D721Med (cell line): ENCODE results near the gene PLEKHJ1.

ENCODE experiments used
- DNase-seq: peaks from one replicate; pipeline ENCODE4 v3.0.0; 2011; ENCODE audit warnings: low spot score; ENCODE audit not compliant: insufficient read length
- FAIRE-seq: peaks from 2 replicates; lab custom pipeline; 2011; peaks lifted over from hg19 to GRCh38; lab: Jason Lieb, UNC
- TF ChIP-seq, protein P1 (sequence below): IDR thresholded peaks from 2 replicates; pipeline ENCODE4 v1.5.1; 2012; ENCODE audit warnings: mild to moderate bottlenecking, control low read depth; ENCODE audit not compliant: insufficient read depth; ENCODE audit errors: missing control alignments

PLEKHJ1 gene

GRCh38 chr19:2240881-2241760 lies 5.0 kb upstream of the PLEKHJ1 start:
- DNase-seq (no peak), FAIRE-seq (no peak)
- TF ChIP-seq, protein P1, sequence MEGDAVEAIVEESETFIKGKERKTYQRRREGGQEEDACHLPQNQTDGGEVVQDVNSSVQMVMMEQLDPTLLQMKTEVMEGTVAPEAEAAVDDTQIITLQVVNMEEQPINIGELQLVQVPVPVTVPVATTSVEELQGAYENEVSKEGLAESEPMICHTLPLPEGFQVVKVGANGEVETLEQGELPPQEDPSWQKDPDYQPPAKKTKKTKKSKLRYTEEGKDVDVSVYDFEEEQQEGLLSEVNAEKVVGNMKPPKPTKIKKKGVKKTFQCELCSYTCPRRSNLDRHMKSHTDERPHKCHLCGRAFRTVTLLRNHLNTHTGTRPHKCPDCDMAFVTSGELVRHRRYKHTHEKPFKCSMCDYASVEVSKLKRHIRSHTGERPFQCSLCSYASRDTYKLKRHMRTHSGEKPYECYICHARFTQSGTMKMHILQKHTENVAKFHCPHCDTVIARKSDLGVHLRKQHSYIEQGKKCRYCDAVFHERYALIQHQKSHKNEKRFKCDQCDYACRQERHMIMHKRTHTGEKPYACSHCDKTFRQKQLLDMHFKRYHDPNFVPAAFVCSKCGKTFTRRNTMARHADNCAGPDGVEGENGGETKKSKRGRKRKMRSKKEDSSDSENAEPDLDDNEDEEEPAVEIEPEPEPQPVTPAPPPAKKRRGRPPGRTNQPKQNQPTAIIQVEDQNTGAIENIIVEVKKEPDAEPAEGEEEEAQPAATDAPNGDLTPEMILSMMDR, result no peak

DNA sequence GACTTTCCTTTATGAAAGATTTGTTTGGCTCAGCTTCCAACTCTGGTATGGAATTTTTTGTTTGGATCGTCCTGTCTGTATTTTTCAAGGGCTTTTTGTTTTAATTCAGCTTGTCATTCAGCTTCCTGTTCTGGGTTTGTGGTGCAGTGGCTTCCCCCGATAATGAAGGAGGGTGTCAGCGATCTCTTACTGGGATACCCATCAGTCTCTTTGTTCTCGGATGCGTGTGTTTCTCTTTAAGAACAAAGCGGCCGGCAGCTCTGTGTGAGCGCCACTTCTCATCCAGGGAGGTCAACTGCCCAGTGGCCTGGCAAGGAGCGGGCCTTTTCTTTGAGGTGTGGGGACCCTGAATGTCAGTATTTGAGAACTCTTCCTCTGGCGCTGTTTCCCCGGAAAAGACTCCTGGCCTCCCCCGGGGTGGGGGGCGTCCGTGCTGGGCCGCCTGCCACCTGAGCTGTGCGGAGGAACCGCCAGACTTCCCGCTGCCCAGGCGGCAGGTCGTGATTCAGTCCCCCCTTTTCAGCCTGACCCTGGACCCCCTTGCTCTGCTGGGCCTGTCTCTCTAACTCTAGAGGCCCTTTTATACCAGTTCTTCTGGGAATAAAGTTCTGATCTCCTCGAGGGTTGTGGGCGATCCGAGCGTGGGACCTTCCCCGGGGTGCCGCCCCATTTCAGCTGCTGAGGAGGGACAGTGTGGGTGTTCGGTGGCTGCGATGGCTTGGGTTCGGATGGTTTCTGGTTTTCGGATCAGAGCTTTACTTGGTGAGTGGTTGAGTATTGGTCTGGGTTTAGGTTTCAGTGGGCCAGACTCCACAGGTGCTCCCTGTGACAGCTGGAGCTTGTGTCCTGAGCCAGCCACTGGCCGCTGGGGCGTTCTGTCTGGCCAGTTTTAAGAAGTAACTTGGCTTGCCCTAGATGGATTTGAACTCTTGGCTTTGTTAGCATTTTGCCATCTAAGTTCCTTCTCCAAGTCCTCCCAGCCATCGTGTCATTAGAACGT lies 3.9 kb upstream of the PLEKHJ1 start:
- TF ChIP-seq, protein P1, result no peak
- FAIRE-seq (no peak), DNase-seq (no peak)

DNA sequence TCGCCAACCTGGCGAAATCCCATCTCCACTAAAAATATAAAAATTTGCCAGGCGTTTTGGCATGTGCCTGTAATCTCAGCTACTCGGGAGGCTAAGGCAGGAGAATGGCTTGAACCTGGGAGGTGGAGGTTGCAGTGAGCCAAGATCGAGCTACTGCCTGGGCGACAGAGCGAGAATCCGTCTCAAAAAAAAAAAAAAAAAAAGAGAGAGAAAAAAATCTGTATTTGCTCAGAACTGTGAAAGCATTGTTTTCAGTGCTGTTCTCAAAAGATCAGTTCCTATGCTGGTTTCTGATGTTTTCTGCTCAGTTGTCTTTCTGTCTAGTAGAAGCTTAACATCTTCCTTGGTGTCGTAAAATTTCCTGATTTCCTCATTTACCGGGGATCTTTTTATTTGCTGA lies 3.0 kb upstream of the PLEKHJ1 start:
- FAIRE-seq, result no peak
- TF ChIP-seq, protein P1, result no peak
- DNase-seq, result no peak

GRCh38 chr19:2237869-2238153 lies 1.7 kb upstream of the PLEKHJ1 start:
- DNase-seq (no peak), FAIRE-seq (no peak)
- TF ChIP-seq, protein P1, result no peak

- FAIRE-seq (no peak), DNase-seq (no peak)
- TF ChIP-seq, protein P1, result no peak
Measured at GRCh38 chr19:2237051-2237868, 1.1 kb upstream of the PLEKHJ1 start.

DNA sequence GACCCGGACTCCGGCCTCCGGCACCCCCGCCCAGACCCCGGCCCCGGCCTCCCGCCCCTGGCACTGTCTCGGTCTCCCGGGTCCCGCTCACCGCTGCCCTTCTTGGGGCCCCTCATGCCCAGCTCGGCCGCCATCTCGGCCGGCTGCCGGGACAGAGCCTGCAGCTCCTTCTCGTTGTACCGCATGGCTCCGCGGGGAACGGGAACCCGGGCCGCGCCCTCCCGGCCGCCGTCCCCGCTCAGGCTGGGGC lies 140 bp downstream of the PLEKHJ1 start:
- TF ChIP-seq, protein P1, result no peak
- FAIRE-seq, result no peak
- DNase-seq, result no peak
